ENCODE data around the gene SLC13A4. TPM values are rescaled to one million over a fixed set of nuclear protein-coding genes. Genes with fewer than 3 reads are reported as not detected.
A peak's percentile ranks its signal among the peaks of the same experiment; 100 is the strongest.

SLC13A4 gene
- total and polyA plus RNA-seq, 2 donors from 2014 or later, result not detected

DNA sequence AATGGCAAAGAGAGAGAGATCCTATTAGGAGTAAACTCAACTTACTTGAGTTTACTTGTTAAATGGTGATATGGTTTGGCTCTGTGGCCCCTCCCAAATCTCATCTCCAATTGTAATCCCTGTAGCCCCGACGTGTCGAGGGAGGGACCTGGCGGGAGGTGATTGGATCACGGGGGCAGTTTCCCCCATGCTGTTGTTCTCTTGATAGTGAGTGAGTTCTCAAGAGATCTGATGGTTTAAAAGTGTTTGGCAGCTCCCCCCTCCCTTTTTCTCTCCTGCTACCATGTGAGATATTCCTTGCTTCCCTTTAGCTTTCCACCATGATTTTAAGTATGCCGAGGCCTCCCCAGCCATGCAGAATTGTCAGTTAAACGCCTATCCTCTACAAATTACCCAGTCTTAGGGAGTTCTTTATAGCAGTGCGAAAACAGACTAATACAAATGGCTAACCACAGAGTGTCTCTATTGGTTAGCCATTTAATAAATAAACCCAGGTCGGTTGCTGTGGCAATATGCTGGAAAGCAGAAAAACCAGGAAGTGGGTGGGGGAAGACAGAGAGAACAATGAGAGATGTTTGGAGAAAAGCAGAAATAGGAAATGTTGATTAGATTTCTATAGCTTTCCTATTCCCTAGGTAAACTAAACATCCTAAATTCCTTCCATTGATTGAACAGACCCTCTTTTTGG, 68.7 kb downstream of the SLC13A4 start:
- H3K36me3 ChIP-seq (ENCODE audit: control insufficient read depth in 2 of 3, insufficient read depth in 3 of 3, low read length in 3 of 3), result no peaks in the 10 kb centered on the region
- no peak overlapping the region for H3K27ac ChIP-seq (ENCODE audit: low read depth in 2 of 2, low read length in 2 of 2)
- TF ChIP-seq, protein P1, sequence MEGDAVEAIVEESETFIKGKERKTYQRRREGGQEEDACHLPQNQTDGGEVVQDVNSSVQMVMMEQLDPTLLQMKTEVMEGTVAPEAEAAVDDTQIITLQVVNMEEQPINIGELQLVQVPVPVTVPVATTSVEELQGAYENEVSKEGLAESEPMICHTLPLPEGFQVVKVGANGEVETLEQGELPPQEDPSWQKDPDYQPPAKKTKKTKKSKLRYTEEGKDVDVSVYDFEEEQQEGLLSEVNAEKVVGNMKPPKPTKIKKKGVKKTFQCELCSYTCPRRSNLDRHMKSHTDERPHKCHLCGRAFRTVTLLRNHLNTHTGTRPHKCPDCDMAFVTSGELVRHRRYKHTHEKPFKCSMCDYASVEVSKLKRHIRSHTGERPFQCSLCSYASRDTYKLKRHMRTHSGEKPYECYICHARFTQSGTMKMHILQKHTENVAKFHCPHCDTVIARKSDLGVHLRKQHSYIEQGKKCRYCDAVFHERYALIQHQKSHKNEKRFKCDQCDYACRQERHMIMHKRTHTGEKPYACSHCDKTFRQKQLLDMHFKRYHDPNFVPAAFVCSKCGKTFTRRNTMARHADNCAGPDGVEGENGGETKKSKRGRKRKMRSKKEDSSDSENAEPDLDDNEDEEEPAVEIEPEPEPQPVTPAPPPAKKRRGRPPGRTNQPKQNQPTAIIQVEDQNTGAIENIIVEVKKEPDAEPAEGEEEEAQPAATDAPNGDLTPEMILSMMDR (IDR thresholded peaks at IDR 0.05; ENCODE audit: borderline replicate concordance, extremely low read depth, insufficient read depth), result no peak
- no peak overlapping the region for H3K9ac ChIP-seq (ENCODE audit: low read length in 3 of 3)
- FAIRE-seq (no peak), DNase-seq (peak in 2 of 5 donors; percentile 54 to 64)
- no peaks in the 10 kb centered on the region for H3K27me3 ChIP-seq (ENCODE audit: control insufficient read depth, insufficient read depth, low read length)
- peaks cover 0 to 10% (median 7%) of the 10 kb centered on the region in 3 donors for H3K4me1 ChIP-seq (ENCODE audit: control insufficient read depth in 2 of 3, insufficient read depth in 2 of 3, low read depth in 1 of 3, low read length in 3 of 3)
- H3K9me3 ChIP-seq (ENCODE audit: control insufficient read depth in 2 of 3, insufficient read depth in 1 of 3, low read length in 3 of 3), result no peaks in the 10 kb centered on the region
- peak overlapping the region in 1 of 3 donors; percentile 12 for H3K4me3 ChIP-seq (ENCODE audit: low read length in 3 of 3)
- intact Hi-C loops (cut with DNase I), result no loop called here

DNA sequence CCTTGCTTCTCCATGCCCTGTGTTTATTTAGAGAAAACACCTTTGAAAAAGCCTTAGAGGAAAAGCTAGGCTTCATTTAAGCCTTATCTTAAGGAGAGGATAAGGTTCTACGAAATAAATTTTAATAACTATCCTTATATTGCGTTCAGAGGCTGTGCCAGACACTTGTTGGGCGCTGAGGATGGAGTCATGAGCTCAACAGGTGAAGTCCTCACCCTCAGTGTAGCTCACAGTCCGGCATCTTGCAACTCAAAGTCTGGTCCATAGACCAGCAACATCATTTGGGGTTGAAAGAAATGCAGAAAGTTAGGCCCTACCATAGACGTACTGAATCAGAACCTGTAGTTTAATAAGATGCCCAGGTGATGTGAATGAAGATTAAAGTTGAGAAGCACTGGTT, 69.4 kb downstream of the SLC13A4 start:
- TF ChIP-seq, protein P1 (IDR thresholded peaks at IDR 0.05; ENCODE audit: borderline replicate concordance, extremely low read depth, insufficient read depth), result no peak
- no peak for DNase-seq
- Histone ChIP-seq H3K4me1 (ENCODE audit: control insufficient read depth in 2 of 3, insufficient read depth in 2 of 3, low read depth in 1 of 3, low read length in 3 of 3) (peaks cover 0 to 10% (median 4%) of the 10 kb centered on the region in 3 donors), H3K9me3 (ENCODE audit: control insufficient read depth in 2 of 3, insufficient read depth in 1 of 3, low read length in 3 of 3) (no peaks in the 10 kb centered on the region), H3K36me3 (ENCODE audit: control insufficient read depth in 2 of 3, insufficient read depth in 3 of 3, low read length in 3 of 3) (no peaks in the 10 kb centered on the region), H3K27ac (ENCODE audit: low read depth in 2 of 2, low read length in 2 of 2) (no peak overlapping the region), H3K4me3 (ENCODE audit: low read length in 3 of 3) (no peak overlapping the region), H3K9ac (ENCODE audit: low read length in 3 of 3) (no peak overlapping the region), H3K27me3 (ENCODE audit: control insufficient read depth, insufficient read depth, low read length) (no peaks in the 10 kb centered on the region)
- FAIRE-seq, result no peak
- intact Hi-C loops (cut with DNase I), result no loop called here

DNA sequence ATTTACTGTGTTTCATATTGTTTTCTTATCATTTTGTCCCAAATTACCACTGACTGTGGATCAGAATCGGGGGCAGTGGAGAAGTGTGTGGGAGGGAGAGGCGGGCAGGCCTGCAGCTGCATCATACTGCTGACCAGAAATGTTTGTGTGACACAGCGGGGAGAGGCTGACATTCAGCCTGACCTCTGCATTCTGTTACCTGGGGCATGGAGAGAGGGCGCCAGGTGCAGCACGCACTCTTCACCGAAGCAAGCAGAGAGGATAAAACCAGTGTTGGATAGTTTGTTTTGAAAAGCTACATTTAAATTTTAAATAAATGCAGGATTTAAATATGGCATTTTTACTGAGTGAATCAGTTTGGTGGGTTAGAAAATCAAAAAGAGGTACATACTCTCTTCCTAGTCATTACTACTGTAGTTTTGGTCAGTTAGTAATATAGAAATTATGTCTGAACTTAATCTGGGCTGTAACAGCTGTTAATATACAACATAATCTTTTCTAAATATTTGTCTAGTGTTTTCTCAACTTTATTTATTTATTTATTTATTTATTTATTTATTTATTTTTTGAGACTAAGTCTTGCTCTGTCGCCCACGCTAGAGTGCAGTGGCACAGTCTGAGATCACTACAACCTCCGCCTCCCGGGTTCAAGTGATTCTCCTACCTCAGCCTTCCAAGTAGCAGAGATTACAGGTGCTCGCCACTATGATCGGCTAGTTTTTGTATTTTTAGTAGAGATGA, 74.5 kb downstream of the SLC13A4 start:
- intact Hi-C loops (cut with DNase I), result no loop called here
- Histone ChIP-seq H3K27ac (ENCODE audit: low read depth in 2 of 2, low read length in 2 of 2) (peak overlapping the region in 1 of 2 donors; percentile 41), H3K36me3 (ENCODE audit: control insufficient read depth in 2 of 3, insufficient read depth in 3 of 3, low read length in 3 of 3) (peaks cover 0 to 3% (median 0%) of the 10 kb centered on the region in 3 donors), H3K9ac (ENCODE audit: low read length in 3 of 3) (no peak overlapping the region), H3K4me3 (ENCODE audit: low read length in 3 of 3) (no peak overlapping the region), H3K27me3 (ENCODE audit: control insufficient read depth, insufficient read depth, low read length) (no peaks in the 10 kb centered on the region), H3K4me1 (ENCODE audit: control insufficient read depth in 2 of 3, insufficient read depth in 2 of 3, low read depth in 1 of 3, low read length in 3 of 3) (no peaks in the 10 kb centered on the region), H3K9me3 (ENCODE audit: control insufficient read depth in 2 of 3, insufficient read depth in 1 of 3, low read length in 3 of 3) (no peaks in the 10 kb centered on the region)
- TF ChIP-seq, protein P1 (IDR thresholded peaks at IDR 0.05; ENCODE audit: borderline replicate concordance, extremely low read depth, insufficient read depth), result no peak
- DNase-seq (peak; percentile 76 to 81 (median 80)), FAIRE-seq (no peak)
